ENCODE measurements around the gene SCUBE3. TPM values are rescaled to one million over a fixed set of nuclear protein-coding genes. Genes with fewer than 3 reads are reported as not detected.

SCUBE3 gene
- total RNA-seq, 2 experiments from 2014 or later, result not detected

DNA sequence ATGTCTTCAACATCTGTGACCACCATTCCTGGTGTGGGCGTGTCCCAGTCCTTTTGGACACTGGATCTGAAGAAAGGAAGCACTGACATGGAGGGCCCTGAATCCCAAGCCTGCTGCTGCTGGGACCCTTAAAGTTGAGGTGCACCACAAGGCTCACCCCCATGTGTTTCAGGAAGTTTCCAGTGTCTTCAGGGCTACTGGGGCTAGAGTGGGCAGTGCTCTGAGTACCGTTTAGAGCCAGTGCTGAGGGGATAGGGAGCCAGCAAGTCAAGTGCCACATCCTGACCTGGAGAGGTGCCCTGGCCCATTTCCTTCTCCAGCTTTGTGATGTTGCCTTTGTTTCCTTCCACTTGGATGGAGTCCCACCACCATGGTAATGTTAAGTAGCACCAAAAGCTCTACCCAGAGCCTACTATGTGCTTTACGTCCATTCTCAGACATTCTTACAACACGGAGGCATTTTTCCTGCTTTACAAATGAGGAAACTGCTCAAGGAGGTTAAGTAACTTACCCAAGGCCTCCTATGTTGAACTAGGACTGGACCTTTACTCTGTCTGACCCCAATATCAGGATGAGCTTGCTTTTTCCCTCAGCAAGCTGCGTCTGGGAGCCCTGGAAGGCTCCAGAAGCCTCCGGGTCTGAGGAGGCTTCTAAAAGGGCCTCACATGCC lies 83.3 kb downstream of the SCUBE3 start:
- H3K4me1 Mint-ChIP-seq (ENCODE audit: low read depth), result peaks cover 37% of the 10 kb centered on the region
- no peaks in the 10 kb centered on the region for H3K27me3 Mint-ChIP-seq
- POLR2A ChIA-PET, result interaction anchor here (0.8 to 5.9 kb wide), 13 partner anchors 9 to 176 kb away, joined by 3 to 36 read pairs (median 4); partner anchors contain the start of genes FANCE, PPARD and RPL10A
- H3K27ac Mint-ChIP-seq, result peak overlapping the region; percentile 93
- intact Hi-C loops (cut with micrococcal nuclease), result loop anchor here (1.0 to 5.0 kb wide), 2 partner anchors 30 to 170 kb away; partner anchors contain the start of gene RPL10A
- TF ChIP-seq, protein P1, sequence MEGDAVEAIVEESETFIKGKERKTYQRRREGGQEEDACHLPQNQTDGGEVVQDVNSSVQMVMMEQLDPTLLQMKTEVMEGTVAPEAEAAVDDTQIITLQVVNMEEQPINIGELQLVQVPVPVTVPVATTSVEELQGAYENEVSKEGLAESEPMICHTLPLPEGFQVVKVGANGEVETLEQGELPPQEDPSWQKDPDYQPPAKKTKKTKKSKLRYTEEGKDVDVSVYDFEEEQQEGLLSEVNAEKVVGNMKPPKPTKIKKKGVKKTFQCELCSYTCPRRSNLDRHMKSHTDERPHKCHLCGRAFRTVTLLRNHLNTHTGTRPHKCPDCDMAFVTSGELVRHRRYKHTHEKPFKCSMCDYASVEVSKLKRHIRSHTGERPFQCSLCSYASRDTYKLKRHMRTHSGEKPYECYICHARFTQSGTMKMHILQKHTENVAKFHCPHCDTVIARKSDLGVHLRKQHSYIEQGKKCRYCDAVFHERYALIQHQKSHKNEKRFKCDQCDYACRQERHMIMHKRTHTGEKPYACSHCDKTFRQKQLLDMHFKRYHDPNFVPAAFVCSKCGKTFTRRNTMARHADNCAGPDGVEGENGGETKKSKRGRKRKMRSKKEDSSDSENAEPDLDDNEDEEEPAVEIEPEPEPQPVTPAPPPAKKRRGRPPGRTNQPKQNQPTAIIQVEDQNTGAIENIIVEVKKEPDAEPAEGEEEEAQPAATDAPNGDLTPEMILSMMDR (IDR thresholded peaks at IDR 0.05), result no peak
- CTCF ChIA-PET, result interaction anchor here (0.6 to 7.5 kb wide), 24 partner anchors 8 to 439 kb away, joined by 3 to 241 read pairs (median 5); partner anchors contain the start of genes FANCE, PPARD and ZNF76
- H3K36me3 Mint-ChIP-seq (ENCODE audit: low read depth), result peaks cover 34% of the 10 kb centered on the region
- no peak for ATAC-seq
- H3K9me3 Mint-ChIP-seq, result no peaks in the 10 kb centered on the region
- DNase-seq, result no peak
- H3K4me3 Mint-ChIP-seq, result peak overlapping the region; percentile 92

DNA sequence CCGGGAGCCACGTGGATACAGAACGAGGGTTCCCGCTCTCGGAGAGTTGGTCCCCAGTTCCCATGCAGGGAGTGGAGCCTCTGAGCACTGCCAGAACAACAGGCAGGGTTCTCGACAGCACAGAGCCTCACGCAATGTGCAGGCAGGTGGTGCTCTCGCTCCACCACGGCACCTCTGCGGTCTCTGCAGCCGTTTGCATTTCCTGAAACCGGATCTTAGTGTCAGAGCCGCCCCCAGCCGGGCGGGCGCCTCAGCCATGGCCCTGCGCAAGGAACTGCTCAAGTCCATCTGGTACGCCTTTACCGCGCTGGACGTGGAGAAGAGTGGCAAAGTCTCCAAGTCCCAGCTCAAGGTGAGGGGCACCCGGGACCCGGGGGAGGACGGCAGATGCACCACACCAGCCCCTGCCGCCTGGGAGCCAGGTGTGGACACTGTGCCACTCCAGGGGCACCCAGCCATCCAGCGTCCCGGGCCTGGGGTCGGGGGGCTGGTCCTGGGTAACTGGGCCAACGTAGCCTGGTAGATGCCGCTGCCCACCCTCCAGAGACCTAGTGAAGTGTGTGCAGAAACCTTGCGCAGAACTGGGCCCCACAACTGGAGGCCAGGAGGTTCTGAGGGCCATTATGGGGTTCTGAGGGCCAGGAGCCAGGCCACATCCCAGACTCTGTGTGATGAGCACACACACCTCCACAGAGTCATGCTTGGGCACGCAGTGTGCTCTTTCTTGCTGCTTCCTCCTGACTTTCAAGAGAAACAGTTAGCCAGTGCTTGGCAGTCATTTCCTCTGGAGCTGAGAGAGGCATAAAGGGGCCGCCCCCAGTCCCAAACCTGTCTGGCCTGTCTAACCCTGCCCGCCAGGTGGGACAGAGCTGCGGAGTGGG lies 84.1 kb downstream of the SCUBE3 start, which contains the start of gene DEF6:
Gene DEF6 (plus strand): TSS at position 218 of the 881 bp plus-strand sequence. CDS start 39 bp downstream, at position 257.
- TF ChIP-seq, protein P1 (IDR thresholded peaks at IDR 0.05), result peak; percentile 93
- ChIA-PET POLR2A (interaction anchor here (0.6 to 5.9 kb wide), 19 partner anchors 8 to 178 kb away, joined by 3 to 36 read pairs (median 4); partner anchors contain the start of genes FANCE, PPARD and RPL10A), CTCF (interaction anchor here (0.6 to 7.5 kb wide), 24 partner anchors 9 to 434 kb away, joined by 3 to 241 read pairs (median 5); partner anchors contain the start of genes FANCE, PPARD and ZNF76)
- H3K27ac Mint-ChIP-seq, result peak within 1 kb of the TSS; percentile 93
- H3K36me3 Mint-ChIP-seq (ENCODE audit: low read depth), result peaks cover 37% of the 10 kb centered on the region
- DNase-seq, result peak; percentile 95
- peak within 1 kb of the TSS; percentile 92 for H3K4me3 Mint-ChIP-seq
- peaks cover 45% of the 10 kb centered on the region for H3K4me1 Mint-ChIP-seq (ENCODE audit: low read depth)
- no peaks in the 10 kb centered on the region for H3K27me3 Mint-ChIP-seq
- intact Hi-C loops (cut with micrococcal nuclease), result loop anchor here (1.0 to 5.0 kb wide), 3 partner anchors 29 to 169 kb away; partner anchors contain the start of gene RPL10A
- H3K9me3 Mint-ChIP-seq, result no peaks in the 10 kb centered on the region
- ATAC-seq, result peak; percentile 75

DNA sequence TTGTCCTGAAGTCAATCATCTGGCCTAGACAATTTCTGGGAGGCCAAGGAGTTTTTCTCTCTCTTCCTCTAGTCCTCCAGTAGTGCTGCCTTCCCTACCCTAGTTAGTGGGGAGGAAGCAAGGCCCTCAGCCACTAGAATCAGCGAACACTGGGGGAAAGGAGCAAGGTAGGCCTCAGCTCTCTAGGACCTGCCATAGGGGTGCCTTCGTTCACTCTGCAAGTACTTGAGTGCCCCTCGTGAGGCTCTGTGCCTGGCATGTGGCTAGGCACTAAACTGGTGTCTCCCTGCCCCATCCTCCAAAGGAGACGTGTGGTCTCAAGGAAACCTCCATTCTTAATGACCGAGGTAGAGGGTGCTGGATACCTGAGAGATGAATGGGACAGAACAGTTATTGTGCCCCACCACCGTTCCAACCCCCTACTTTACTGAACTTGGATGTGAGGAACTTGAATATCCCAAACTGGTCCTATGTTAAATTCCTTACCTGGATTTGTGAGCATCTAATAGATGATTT lies 84.9 kb downstream of the SCUBE3 start:
- no peaks in the 10 kb centered on the region for H3K9me3 Mint-ChIP-seq
- POLR2A ChIA-PET, result interaction anchor here (0.6 to 5.9 kb wide), 12 partner anchors 13 to 177 kb away, joined by 3 to 36 read pairs (median 4); partner anchors contain the start of genes PPARD and RPL10A
- peak; percentile 42 for DNase-seq

DNA sequence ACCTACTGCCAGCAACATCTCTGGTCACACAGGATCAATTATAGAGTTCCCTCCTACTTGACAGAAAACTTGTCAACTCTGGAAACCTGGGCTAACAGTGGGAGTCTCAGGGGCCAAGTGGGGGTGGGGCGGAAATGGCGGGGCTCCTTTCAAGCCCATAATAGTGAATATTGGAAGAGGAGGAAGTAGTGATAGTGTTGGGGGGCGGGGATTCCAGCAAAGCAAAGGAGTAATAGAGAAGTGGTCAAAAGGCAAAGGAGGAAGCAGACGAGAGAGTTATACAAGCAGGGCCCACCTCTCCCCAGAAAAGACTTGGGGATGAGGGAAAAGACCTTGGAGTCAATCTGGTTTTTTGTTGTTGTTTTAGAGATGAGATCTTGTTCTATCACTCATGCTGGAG lies 85.9 kb downstream of the SCUBE3 start:
- Mint-ChIP-seq H3K27ac (peak overlapping the region; percentile 93), H3K4me3 (peak overlapping the region; percentile 92), H3K4me1 (ENCODE audit: low read depth) (peaks cover 60% of the 10 kb centered on the region), H3K9me3 (no peaks in the 10 kb centered on the region), H3K27me3 (no peaks in the 10 kb centered on the region), H3K36me3 (ENCODE audit: low read depth) (peaks cover 44% of the 10 kb centered on the region)
- TF ChIP-seq, protein P1 (IDR thresholded peaks at IDR 0.05), result no peak
- intact Hi-C loops (cut with micrococcal nuclease), result loop anchor here (2.0 to 5.0 kb wide), 2 partner anchors 149 to 168 kb away; partner anchors contain the start of gene RPL10A
- DNase-seq, result peak; percentile 62
- CTCF ChIA-PET, result interaction anchor here (1.0 to 7.5 kb wide), 5 partner anchors 12 to 168 kb away, joined by 5 to 241 read pairs (median 13); partner anchors contain the start of genes PPARD and RPL10A
- POLR2A ChIA-PET, result interaction anchor here (1.0 to 5.9 kb wide), 4 partner anchors 12 to 174 kb away, joined by 3 to 24 read pairs (median 11); no protein-coding TSS in a partner anchor
- no peak for ATAC-seq

More for the DNA sequence above, 84.9 kb downstream of the SCUBE3 start:
- no peak for ATAC-seq
- Mint-ChIP-seq H3K4me3 (peak overlapping the region; percentile 92), H3K27me3 (no peaks in the 10 kb centered on the region), H3K36me3 (ENCODE audit: low read depth) (peaks cover 41% of the 10 kb centered on the region), H3K27ac (peak overlapping the region; percentile 93), H3K4me1 (ENCODE audit: low read depth) (peaks cover 52% of the 10 kb centered on the region)
- intact Hi-C loops (cut with micrococcal nuclease), result loop anchor here (2.0 to 5.0 kb wide), 2 partner anchors 150 to 169 kb away; partner anchors contain the start of gene RPL10A
- TF ChIP-seq, protein P1 (IDR thresholded peaks at IDR 0.05), result no peak
- CTCF ChIA-PET, result interaction anchor here (1.0 to 7.5 kb wide), 8 partner anchors 12 to 155 kb away, joined by 3 to 241 read pairs (median 20); partner anchors contain the start of genes FANCE and PPARD

Data from activated CD8-positive, alpha-beta T cell treated with anti-CD3 and anti-CD28 coated beads for 36 hours (primary cell).